AG10803 (cell line): Measurements from ENCODE around the gene ADA.
"Not testable (repeated sequence)": the region's sequence is repeated elsewhere in the genome, so short reads cannot be mapped to it uniquely, and the experiment has no call there.

Source experiments
- DNase-seq: peaks from one replicate; pipeline ENCODE4 v3.0.0; 2010; ENCODE audit warnings: low read depth
- H3K4me3 ChIP-seq: 2 replicates; pipeline ENCODE4 v1.5.1; 2011; ENCODE audit warnings: mild to moderate bottlenecking, low read length, control low read depth
- CTCF ChIP-seq: conservative IDR thresholded peaks from 2 replicates; pipeline ENCODE4 v1.5.1; 2011; ENCODE audit warnings: mild to moderate bottlenecking, low read length, control low read depth, inconsistent platforms

The ADA gene

GRCh38 chr20:44658810-44659209, 7.3 kb upstream of the ADA start:
- TF ChIP-seq CTCF = no peak
- DNase-seq = no peak
- no peak overlapping the region for H3K4me3 ChIP-seq

GRCh38 chr20:44657875-44658274, 6.4 kb upstream of the ADA start:
- DNase-seq = no peak
- no peak overlapping the region for H3K4me3 ChIP-seq
- no peak for TF ChIP-seq CTCF

GRCh38 chr20:44656448-44656847, 4.9 kb upstream of the ADA start:
- no peak overlapping the region for H3K4me3 ChIP-seq
- DNase-seq = no peak
- TF ChIP-seq CTCF = no peak

GRCh38 chr20:44654210-44654609, 2.7 kb upstream of the ADA start:
- DNase-seq = not testable (repeated sequence)

GRCh38 chr20:44653546-44653945, 2.0 kb upstream of the ADA start:
- no peak for TF ChIP-seq CTCF
- H3K4me3 ChIP-seq = no peak overlapping the region
- DNase-seq = no peak

More at GRCh38 chr20:44654210-44654609, 2.7 kb upstream of the ADA start:
- not testable (repeated sequence) for H3K4me3 ChIP-seq

- no peak for TF ChIP-seq CTCF
- no peak for DNase-seq
- peak overlapping the region; percentile 62 for H3K4me3 ChIP-seq
Observed at GRCh38 chr20:44651434-44651683, 140 bp downstream of the ADA start.

DNA sequence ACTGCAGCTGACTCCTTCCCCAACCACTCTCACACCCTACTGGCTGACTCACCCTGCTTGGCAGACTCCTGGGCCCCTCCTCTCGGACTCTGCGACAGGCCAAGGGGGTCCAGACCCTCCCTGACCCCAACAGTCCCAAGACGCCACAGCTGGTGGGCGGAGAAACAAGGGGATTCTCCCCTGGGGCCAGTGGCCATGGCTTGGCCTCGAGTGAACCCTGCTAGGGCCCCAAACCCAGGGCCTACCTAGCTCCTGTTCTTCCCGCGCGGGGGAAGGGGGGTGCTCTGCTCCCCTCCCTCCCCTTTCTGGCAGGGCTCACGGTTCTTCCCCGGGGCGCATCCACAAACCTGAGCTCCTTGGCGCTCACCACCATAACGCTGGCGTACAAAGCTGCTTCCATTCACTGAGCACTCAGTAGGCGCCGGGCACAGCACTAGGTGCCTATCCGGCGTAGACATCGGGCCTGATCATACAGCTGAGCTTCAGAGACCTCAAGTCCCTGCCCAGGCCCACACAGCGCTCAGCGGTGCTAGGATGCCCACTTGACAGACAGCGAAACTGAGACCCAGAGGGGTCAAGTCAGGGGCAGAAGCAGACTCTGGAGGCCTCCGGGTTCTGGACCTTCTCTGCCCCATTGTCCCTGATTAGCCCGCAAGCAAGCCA, 597 bp downstream of the ADA start:
- no peak for DNase-seq
- TF ChIP-seq CTCF = no peak
- H3K4me3 ChIP-seq = peak overlapping the region; percentile 62

DNA sequence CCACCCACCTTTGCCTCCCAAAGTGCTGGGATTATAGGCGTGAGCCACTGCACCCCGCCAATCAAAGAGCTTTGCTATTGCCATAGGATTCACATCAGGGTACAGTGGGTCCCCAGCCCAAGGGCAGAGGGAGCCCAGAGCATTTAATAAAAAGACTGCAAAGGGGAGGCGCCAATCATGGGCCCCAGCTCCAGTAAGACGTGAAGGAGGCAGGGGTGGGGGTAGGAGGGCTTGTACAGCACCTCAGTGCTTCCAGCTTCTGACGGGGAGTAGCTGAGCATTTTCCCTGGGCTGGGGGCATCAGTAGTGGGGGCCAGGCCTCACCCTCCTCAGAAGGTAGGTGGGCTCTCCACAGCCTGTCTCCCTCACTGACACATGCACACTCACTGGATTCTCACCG, 1.5 kb downstream of the ADA start:
- no peak overlapping the region for H3K4me3 ChIP-seq
- TF ChIP-seq CTCF = no peak

More for the DNA sequence above, 1.5 kb downstream of the ADA start:
- no peak for DNase-seq
